OCI-LY7 (cell line): ENCODE data around the gene OR2V2.

Experiments
- CTCF ChIP-seq: fragments of 200-600 bp; sonication (generic); conservative IDR thresholded peaks from 2 replicates; pipeline ENCODE4 v1.5.1; 2014; ENCODE audit warnings: mild to moderate bottlenecking, antibody characterized with exemption, low read length, moderate library complexity, mixed read lengths
- EZH2phosphoT487 ChIP-seq: fragments of 200-600 bp; sonication (generic); IDR thresholded peaks from 2 replicates; pipeline ENCODE4 v1.6.1; 2018; ENCODE audit warnings: low read depth, borderline replicate concordance, mild to moderate bottlenecking, mixed run types, antibody characterized with exemption, low read length, moderate library complexity, mixed read lengths

DNA sequence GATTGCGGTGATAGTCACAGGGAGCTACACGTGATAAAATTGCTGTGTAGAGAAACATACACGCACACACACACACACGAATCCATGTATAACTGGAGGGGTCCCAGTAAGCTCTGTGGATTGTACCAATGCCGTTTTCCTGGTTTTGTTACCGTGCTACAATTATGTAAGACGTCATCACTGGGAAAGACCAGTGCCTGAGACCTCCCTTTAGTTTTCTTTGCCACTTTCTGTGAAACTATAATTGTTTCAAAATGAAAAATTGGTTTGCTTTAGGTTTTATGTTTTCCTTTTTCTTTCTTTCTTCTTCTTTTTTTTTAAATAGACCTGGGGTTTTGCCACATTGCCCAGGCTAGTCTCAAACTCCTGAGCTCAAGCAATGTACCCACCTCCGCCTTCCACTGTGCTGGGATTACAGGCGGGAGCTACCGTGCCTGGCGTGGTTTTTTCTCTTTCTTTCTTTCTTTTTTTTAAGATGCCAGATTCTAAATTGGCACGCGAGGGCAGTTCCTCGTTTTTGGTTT lies 21.3 kb downstream of the OR2V2 start:
- no peak for TF ChIP-seq CTCF
- no peak for TF ChIP-seq EZH2phosphoT487
